HepG2 (cell line): ENCODE results near the gene DRAP1. TPM values are rescaled to one million over a fixed set of nuclear protein-coding genes. Genes with fewer than 3 reads are reported as not detected.

Experiments used
- ARNT ChIP-seq: fragments of 450-650 bp; IDR thresholded peaks from 2 replicates; pipeline ENCODE4 v1.6.1; 2017
- ARNT2 ChIP-seq: sonication (generic); formaldehyde crosslinking; IDR thresholded peaks from 2 replicates; pipeline ENCODE4 v1.8.0; 2022; ENCODE audit warnings: mild to moderate bottlenecking, low read depth, missing genetic modification reagents, moderate library complexity
- BATF2 ChIP-seq: sonication (generic); formaldehyde crosslinking; IDR thresholded peaks from 2 replicates; pipeline ENCODE4 v1.8.0; 2022; ENCODE audit warnings: mild to moderate bottlenecking, missing genetic modification reagents, moderate library complexity
- HNRNPUL1 ChIP-seq: fragments of 200-400 bp; formaldehyde crosslinking; IDR thresholded peaks from 2 replicates; pipeline ENCODE4 v1.6.1; 2017; ENCODE audit warnings: low read depth, mild to moderate bottlenecking, low read length, moderate library complexity
- JUNB ChIP-seq: sonication (generic); formaldehyde crosslinking; IDR thresholded peaks from 2 replicates; pipeline ENCODE4 v1.8.0; 2022; ENCODE audit warnings: missing genetic modification reagents, mild to moderate bottlenecking, borderline replicate concordance
- NFE2 ChIP-seq: sonication (generic); formaldehyde crosslinking; IDR thresholded peaks from 2 replicates; pipeline ENCODE4 v1.4.0; 2020; ENCODE audit warnings: missing genetic modification reagents
- RARG ChIP-seq: sonication (generic); formaldehyde crosslinking; IDR thresholded peaks from 2 replicates; pipeline ENCODE4 v1.4.0; 2020; ENCODE audit warnings: low read depth, mild to moderate bottlenecking, missing genetic modification reagents
- RBM39 ChIP-seq: fragments of 200-400 bp; formaldehyde crosslinking; IDR thresholded peaks from one replicate; pipeline ENCODE4 v1.6.1; 2018; ENCODE audit warnings: antibody characterized with exemption, mild to moderate bottlenecking, low read depth, low read length; ENCODE audit not compliant: poor library complexity, severe bottlenecking
- RXRB ChIP-seq: IDR thresholded peaks from 2 replicates; pipeline ENCODE4 v1.6.1; 2016; ENCODE audit warnings: borderline replicate concordance, missing genetic modification reagents, missing compliant biosample characterization
- ZBTB8A ChIP-seq: sonication (generic); formaldehyde crosslinking; IDR thresholded peaks from 2 replicates; pipeline ENCODE4 v1.4.0; 2020; ENCODE audit warnings: mild to moderate bottlenecking, low read depth, missing genetic modification reagents, borderline replicate concordance
- ZFP36L1 ChIP-seq: sonication (generic); formaldehyde crosslinking; IDR thresholded peaks from 2 replicates; pipeline ENCODE4 v1.8.0; 2022; ENCODE audit warnings: mild to moderate bottlenecking, missing genetic modification reagents, moderate library complexity
- ZKSCAN5 ChIP-seq: sonication (generic); formaldehyde crosslinking; IDR thresholded peaks from 2 replicates; pipeline ENCODE4 v1.5.1; 2020; ENCODE audit warnings: mild to moderate bottlenecking, missing genetic modification reagents
- ZNF296 ChIP-seq: sonication (generic); formaldehyde crosslinking; conservative IDR thresholded peaks from 2 replicates; pipeline ENCODE4 v1.5.0; 2020; ENCODE audit warnings: mild to moderate bottlenecking, missing genetic modification reagents
- ZNF562 ChIP-seq: sonication (generic); formaldehyde crosslinking; IDR thresholded peaks from 2 replicates; pipeline ENCODE4 v1.8.0; 2022; ENCODE audit warnings: missing genetic modification reagents, borderline replicate concordance
- polyA plus RNA-seq, 8 experiments: library from polyadenylated mRNA; depleted of rRNA in 3 of 8; stranded (reverse) in 7 of 8; unstranded in 1 of 8; fragments of >200 nt; fragmentation: Illumina TruSeq in 4 of 8; extraction: Trizol in 4 of 8; gene quantifications; 2 replicates each; pipeline versions ENCODE4 v1.2.1 to v1.2.3, GENCODE V29; 2011 to 2016; ENCODE audit warnings: low read depth in 4 of 8, missing spikeins in 1 of 8, mixed read lengths in 1 of 8; ENCODE audit not compliant: insufficient read depth in 1 of 8
- total RNA-seq, 5 experiments: library from RNA; depleted of rRNA; stranded (reverse); fragments of >200 nt; fragmentation: Illumina TruSeq; extraction: Trizol; gene quantifications; 2 replicates each; pipeline ENCODE4 v1.2.3, GENCODE V29; 2016; ENCODE audit warnings: low read depth in 1 of 5
- TF ChIP-seq, protein P1 (sequence below): sonication (generic); formaldehyde crosslinking; IDR thresholded peaks from 2 replicates; pipeline ENCODE4 v1.8.0; 2023; ENCODE audit warnings: mild to moderate bottlenecking, missing genetic modification reagents
- TF ChIP-seq, protein P2 (sequence below): fragments of 450-650 bp; IDR thresholded peaks from 2 replicates; pipeline ENCODE4 v1.6.1; 2017
- TF ChIP-seq, protein P3 (sequence below): IDR thresholded peaks from 2 replicates; pipeline ENCODE4 v1.6.1; 2016; ENCODE audit warnings: missing compliant biosample characterization, missing genetic modification reagents, borderline replicate concordance
- TF ChIP-seq, protein P4 (sequence below): sonication (generic); formaldehyde crosslinking; IDR thresholded peaks from 2 replicates; pipeline ENCODE4 v1.5.0; 2020; ENCODE audit warnings: mild to moderate bottlenecking, missing genetic modification reagents, borderline replicate concordance

Gene DRAP1
- total and polyA plus RNA-seq, 2 of the 13 experiments (the other 11 are each of a cell fraction or from before 2014, with no cell fraction given): 46.8 to 52.3 TPM

GRCh38 chr11:65887723-65888162, 31.5 kb upstream of the DRAP1 start (continued):
- TF ChIP-seq BATF2 (CRISPR knock-in tag): no peak
- TF ChIP-seq, protein P1, sequence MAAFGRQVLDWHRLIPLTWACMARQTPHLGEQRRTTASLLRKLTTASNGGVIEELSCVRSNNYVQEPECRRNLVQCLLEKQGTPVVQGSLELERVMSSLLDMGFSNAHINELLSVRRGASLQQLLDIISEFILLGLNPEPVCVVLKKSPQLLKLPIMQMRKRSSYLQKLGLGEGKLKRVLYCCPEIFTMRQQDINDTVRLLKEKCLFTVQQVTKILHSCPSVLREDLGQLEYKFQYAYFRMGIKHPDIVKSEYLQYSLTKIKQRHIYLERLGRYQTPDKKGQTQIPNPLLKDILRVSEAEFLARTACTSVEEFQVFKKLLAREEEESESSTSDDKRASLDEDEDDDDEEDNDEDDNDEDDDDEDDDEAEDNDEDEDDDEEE: peak; percentile 32; the same call in 1 of the 2 replicates
- TF ChIP-seq RBM39: no peak
- no peak for TF ChIP-seq ZNF562 (CRISPR knock-in tag)
- TF ChIP-seq HNRNPUL1: no peak
- TF ChIP-seq, protein P2, sequence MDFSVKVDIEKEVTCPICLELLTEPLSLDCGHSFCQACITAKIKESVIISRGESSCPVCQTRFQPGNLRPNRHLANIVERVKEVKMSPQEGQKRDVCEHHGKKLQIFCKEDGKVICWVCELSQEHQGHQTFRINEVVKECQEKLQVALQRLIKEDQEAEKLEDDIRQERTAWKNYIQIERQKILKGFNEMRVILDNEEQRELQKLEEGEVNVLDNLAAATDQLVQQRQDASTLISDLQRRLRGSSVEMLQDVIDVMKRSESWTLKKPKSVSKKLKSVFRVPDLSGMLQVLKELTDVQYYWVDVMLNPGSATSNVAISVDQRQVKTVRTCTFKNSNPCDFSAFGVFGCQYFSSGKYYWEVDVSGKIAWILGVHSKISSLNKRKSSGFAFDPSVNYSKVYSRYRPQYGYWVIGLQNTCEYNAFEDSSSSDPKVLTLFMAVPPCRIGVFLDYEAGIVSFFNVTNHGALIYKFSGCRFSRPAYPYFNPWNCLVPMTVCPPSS: no peak
- TF ChIP-seq ZNF296 (CRISPR knock-in tag): no peak; the same call in 1 of the 2 replicates
- TF ChIP-seq RXRB (CRISPR knock-in tag): no peak
- 0 out of 2 replicates have a peak, but pooled peaks have one; percentile 49 for TF ChIP-seq ZFP36L1 (CRISPR knock-in tag)
- no peak for TF ChIP-seq ARNT
- no peak for TF ChIP-seq NFE2 (CRISPR knock-in tag)
- TF ChIP-seq RARG (CRISPR knock-in tag): no peak
- no peak for TF ChIP-seq JUNB
- TF ChIP-seq, protein P3, sequence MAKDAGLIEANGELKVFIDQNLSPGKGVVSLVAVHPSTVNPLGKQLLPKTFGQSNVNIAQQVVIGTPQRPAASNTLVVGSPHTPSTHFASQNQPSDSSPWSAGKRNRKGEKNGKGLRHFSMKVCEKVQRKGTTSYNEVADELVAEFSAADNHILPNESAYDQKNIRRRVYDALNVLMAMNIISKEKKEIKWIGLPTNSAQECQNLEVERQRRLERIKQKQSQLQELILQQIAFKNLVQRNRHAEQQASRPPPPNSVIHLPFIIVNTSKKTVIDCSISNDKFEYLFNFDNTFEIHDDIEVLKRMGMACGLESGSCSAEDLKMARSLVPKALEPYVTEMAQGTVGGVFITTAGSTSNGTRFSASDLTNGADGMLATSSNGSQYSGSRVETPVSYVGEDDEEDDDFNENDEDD: no peak
- TF ChIP-seq ZKSCAN5 (CRISPR knock-in tag): no peak
- TF ChIP-seq ARNT2 (CRISPR knock-in tag): peak; percentile 12; the same call in 1 of the 2 replicates
- TF ChIP-seq ZBTB8A (CRISPR knock-in tag): no peak
- TF ChIP-seq, protein P4, sequence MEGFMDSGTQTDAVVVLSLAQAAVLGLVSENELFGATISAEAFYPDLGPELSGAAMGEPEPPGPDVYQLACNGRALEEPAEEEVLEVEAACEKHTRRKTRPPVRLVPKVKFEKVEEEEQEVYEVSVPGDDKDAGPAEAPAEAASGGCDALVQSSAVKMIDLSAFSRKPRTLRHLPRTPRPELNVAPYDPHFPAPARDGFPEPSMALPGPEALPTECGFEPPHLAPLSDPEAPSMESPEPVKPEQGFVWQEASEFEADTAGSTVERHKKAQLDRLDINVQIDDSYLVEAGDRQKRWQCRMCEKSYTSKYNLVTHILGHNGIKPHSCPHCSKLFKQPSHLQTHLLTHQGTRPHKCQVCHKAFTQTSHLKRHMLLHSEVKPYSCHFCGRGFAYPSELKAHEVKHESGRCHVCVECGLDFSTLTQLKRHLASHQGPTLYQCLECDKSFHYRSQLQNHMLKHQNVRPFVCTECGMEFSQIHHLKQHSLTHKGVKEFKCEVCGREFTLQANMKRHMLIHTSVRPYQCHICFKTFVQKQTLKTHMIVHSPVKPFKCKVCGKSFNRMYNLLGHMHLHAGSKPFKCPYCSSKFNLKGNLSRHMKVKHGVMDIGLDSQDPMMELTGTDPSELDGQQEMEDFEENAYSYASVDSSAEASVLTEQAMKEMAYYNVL: no peak; the same call in 1 of the 2 replicates
